IPS-20b (cell line): ENCODE data around the gene TXNL4A.

Experiments
- H3K27ac ChIP-seq: one replicate; pipeline ENCODE4 v1.5.1; 2013; ENCODE audit warnings: low read length
- H3K27me3 ChIP-seq: 2 replicates; pipeline ENCODE4 v1.6.1; 2013; ENCODE audit warnings: mild to moderate bottlenecking, low read length, inconsistent platforms; ENCODE audit not compliant: insufficient read depth
- H3K36me3 ChIP-seq: 2 replicates; pipeline ENCODE4 v1.6.1; 2013; ENCODE audit warnings: low read depth, mild to moderate bottlenecking, inconsistent platforms, low read length, moderate library complexity; ENCODE audit not compliant: insufficient read depth
- H3K4me1 ChIP-seq: 2 replicates; pipeline ENCODE4 v1.6.1; 2013; ENCODE audit warnings: mild to moderate bottlenecking, control low read depth, inconsistent platforms, low read length, moderate library complexity; ENCODE audit not compliant: insufficient read depth
- H3K4me3 ChIP-seq: 2 replicates; pipeline ENCODE4 v1.5.1; 2013; ENCODE audit warnings: mild to moderate bottlenecking, low read length, inconsistent platforms
- H3K9ac ChIP-seq: 2 replicates; pipeline ENCODE4 v1.6.1; 2013; ENCODE audit warnings: low read depth, mild to moderate bottlenecking, inconsistent platforms, low read length, moderate library complexity
- H3K9me3 ChIP-seq: 2 replicates; pipeline ENCODE4 v1.6.1; 2013; ENCODE audit warnings: mild to moderate bottlenecking, low read depth, low read length, inconsistent platforms; ENCODE audit not compliant: insufficient read depth

TXNL4A gene

DNA sequence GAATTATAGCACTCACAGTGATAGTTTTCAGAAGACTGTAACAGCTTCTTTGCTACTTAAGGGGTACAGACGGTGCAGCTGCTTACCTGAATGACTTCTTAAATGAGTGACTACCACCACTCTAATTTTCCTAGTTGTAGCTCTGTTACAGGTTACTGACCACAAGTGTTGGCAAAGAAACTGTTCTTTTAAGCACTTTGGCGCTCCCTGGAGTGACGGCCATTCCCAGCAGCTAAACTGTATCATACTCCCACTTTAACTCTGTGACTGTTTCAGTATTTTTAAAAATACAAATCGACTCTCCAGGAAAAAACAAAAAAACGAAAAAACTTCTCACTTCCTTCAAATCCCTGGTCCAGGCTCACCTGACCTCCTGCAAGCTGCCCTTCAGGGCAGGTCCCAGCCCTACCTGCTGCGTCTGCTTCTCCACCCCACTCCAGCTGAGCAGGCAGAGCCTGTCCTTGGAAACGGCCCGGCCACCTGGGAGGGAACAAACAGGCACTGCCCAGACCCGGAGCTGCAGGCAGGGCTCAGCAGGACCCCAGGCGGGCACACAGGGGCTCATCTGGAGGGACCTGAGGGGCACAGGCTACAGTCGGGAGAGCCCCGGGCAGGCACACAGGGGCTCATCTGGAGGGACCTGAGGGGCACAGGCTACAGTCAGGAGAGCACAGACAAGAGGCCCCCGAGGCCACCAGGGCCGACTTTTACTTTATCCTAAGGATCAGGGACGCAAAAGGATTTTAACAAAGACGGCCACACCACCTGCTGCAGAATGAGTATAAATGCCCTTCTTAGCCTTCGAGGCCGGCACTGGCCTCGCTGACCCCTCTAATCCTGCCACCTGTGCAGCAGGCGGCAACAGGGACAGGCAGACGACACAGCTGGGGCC lies 61.4 kb downstream of the TXNL4A start:
- H3K9ac ChIP-seq, result no peak overlapping the region
- H3K27ac ChIP-seq, result no peak overlapping the region
- peaks cover 20% of the 10 kb centered on the region for H3K9me3 ChIP-seq
- peaks cover 10% of the 10 kb centered on the region for H3K36me3 ChIP-seq
- no peaks in the 10 kb centered on the region for H3K27me3 ChIP-seq
- no peaks in the 10 kb centered on the region for H3K4me1 ChIP-seq
- no peak overlapping the region for H3K4me3 ChIP-seq

DNA sequence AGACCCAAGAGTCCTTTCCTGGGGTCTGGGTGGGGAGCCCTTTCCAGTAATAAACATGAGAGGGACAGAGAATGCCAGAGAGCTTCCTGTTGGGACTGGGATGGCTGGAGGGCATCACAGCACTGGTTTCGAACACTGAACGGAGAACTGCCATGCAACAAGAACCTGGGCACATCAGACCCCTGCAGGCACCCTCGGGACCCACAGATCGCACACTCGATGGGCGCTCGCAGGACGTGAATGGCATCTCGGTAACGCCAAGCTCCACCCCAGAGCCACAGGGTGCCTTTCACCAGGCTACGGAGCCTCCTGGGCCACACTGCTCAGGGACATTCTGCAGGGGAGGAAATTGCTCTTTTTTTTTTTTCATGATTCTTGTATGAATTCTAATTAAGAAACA lies 62.1 kb downstream of the TXNL4A start:
- Histone ChIP-seq H3K27ac (no peak overlapping the region), H3K4me3 (no peak overlapping the region), H3K4me1 (no peaks in the 10 kb centered on the region), H3K36me3 (peaks cover 10% of the 10 kb centered on the region), H3K27me3 (no peaks in the 10 kb centered on the region), H3K9me3 (peaks cover 19% of the 10 kb centered on the region), H3K9ac (no peak overlapping the region)

DNA sequence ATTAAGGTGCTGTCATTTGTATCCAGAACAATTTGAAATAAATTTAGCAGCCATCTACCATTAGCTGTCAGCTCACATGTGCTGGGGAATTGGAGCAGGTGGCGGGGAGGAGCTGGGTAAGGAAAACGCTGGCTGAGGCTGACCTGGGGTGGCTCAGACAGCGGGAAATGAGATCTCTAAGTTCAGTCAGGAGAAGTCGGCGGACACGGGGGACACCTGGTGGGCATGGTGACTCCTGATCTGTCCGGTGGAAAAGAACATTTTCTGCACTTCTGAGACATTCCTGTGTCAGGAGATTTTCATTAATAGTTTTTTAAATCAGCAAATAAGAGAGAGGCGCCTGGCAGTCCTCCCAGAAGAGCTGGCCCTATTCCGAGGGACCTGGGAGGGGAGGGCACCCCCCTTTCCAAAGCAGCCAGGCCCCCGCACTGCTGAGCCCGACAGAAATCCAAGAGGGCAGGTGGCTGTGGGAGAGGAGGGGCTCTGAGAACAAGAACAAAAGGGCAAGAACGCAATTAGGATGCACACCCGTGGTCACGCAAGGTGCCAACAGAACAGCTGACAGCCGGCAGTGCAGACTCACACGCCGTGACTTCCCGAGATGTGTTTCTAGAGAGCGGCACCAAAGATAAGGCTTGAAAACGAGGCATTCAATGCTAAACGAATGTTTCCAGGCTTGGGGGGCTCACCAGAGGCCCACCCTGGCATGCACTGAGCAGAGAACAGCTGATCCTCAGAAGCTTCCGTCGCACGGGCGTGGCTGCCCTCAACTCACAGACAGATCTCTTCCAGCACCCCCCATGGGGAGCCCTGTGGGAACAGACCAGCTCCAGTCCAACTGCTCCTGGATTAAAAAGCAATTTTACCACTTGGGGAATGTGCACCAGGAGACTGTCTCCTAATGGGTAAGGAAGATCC lies 63.3 kb downstream of the TXNL4A start:
- Histone ChIP-seq H3K9me3 (peaks cover 12% of the 10 kb centered on the region), H3K9ac (no peak overlapping the region), H3K27ac (no peak overlapping the region), H3K4me1 (no peaks in the 10 kb centered on the region), H3K36me3 (peaks cover 4% of the 10 kb centered on the region; the same call in 1 of the 2 replicates), H3K27me3 (no peaks in the 10 kb centered on the region), H3K4me3 (no peak overlapping the region)

DNA sequence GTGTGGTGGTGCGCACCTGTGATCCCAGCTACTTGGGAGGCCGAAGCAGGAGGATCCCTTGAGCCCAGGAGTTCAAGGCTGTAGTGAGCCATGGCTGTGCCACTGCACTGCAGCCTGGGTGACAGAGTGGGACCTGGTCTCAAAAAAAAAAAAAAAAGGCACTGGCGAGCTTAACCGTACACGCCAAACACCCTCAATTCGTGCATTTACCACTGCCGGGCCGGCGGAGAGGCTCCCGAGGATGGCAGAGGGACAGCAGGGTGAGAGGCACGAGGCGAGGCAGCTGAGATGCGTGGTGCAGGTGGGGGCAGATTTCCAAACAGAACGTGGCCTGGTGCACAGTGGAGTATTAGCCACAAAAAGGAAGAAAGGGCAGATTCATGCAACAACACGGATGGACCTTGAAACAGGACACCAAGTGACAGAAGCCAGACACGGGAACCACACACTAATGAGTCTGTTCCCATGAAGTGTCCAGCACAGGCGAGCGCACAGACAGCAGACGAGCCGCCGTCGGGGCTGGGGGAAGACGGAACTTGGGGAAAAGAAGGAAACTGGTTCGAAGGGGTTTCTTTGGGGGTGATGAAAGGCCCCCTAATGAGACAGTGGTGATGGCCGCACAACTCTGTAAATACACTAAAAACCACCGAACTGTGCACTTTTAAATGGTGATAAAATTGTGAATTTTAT lies 64.3 kb downstream of the TXNL4A start:
- Histone ChIP-seq H3K4me3 (no peak overlapping the region), H3K27me3 (no peaks in the 10 kb centered on the region), H3K4me1 (no peaks in the 10 kb centered on the region), H3K9ac (no peak overlapping the region), H3K9me3 (peaks cover 2% of the 10 kb centered on the region; the same call in 1 of the 2 replicates), H3K27ac (no peak overlapping the region), H3K36me3 (no peaks in the 10 kb centered on the region)

DNA sequence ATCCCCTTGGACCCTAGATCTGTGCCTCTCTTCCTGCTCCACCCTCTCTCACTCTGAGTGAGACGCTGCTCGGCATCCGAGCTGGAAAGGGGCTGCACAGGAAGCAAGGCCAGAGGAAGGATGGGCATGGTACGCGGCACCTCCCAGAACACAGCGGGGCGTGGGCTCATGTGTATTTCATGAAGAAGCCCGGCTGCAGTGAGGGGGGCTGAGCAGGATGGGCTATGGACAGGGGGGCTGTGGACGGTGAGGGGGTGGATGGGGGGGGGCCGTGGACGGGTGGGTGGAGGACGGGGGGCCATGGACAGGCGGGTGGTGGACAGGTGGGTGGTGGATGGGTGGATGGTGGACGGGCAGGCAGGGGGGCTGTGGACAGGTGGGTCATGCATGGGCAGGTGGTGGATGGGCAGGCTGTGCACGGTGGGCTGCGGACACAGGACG lies 65.4 kb downstream of the TXNL4A start:
- no peaks in the 10 kb centered on the region for H3K27me3 ChIP-seq
- H3K4me3 ChIP-seq, result no peak overlapping the region
- H3K4me1 ChIP-seq, result no peaks in the 10 kb centered on the region
- H3K9ac ChIP-seq, result no peak overlapping the region
- H3K9me3 ChIP-seq, result no peaks in the 10 kb centered on the region
- H3K36me3 ChIP-seq, result no peaks in the 10 kb centered on the region
- H3K27ac ChIP-seq, result no peak overlapping the region

- no peak overlapping the region for H3K27ac ChIP-seq
- no peak overlapping the region for H3K4me3 ChIP-seq
- H3K36me3 ChIP-seq, result no peaks in the 10 kb centered on the region
- H3K27me3 ChIP-seq, result no peaks in the 10 kb centered on the region
- no peaks in the 10 kb centered on the region for H3K9me3 ChIP-seq
- H3K9ac ChIP-seq, result no peak overlapping the region
- H3K4me1 ChIP-seq, result no peaks in the 10 kb centered on the region
Observed at GRCh38 chr18:79921984-79922965, 66.1 kb downstream of the TXNL4A start.
